ENCODE results near the gene NUDT2.
"Not testable (repeated sequence)": the region's sequence is repeated elsewhere in the genome, so short reads cannot be mapped to it uniquely, and the experiment has no call there.

The NUDT2 gene

DNA sequence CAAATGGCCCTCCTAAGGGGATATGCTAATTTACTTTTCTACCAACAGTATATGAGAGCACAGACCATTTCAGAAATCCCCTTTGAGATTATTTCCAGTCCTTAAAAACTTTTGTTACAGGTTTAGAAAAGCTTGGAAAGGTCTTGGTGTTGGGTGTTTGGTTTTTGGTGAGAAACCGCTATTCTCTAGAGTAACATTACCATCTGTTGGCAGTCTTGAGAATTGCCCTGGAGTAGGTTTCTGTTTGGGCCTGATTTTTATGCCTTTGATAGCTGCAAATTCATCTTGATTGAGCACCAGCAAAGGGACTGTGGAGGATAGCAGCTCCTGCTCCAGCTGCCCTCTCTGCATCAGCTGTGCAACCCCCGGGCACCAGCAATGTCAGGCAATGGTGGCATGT, 8.0 kb downstream of the NUDT2 start:
- no peak for DNase-seq

DNA sequence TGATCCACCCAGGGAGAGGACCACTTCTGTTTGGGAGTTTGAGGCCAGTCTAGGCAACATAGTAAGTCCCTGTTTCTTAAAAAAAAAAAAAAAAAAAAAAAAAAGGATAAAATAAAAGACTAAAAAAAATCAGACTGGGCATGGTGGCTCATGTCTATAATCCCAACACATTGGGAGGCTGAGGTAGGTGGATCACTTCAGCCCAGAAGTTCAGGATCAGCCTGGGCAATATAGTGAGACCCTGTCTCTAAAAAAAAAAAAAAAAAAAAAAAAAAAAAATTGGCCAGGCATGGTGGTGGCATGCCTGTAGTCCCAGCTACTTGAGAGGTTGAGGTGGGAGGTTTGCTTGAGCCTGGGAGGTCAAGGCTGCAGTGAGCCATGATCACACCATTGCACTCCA, 8.7 kb downstream of the NUDT2 start:
- not testable (repeated sequence) for DNase-seq

DNA sequence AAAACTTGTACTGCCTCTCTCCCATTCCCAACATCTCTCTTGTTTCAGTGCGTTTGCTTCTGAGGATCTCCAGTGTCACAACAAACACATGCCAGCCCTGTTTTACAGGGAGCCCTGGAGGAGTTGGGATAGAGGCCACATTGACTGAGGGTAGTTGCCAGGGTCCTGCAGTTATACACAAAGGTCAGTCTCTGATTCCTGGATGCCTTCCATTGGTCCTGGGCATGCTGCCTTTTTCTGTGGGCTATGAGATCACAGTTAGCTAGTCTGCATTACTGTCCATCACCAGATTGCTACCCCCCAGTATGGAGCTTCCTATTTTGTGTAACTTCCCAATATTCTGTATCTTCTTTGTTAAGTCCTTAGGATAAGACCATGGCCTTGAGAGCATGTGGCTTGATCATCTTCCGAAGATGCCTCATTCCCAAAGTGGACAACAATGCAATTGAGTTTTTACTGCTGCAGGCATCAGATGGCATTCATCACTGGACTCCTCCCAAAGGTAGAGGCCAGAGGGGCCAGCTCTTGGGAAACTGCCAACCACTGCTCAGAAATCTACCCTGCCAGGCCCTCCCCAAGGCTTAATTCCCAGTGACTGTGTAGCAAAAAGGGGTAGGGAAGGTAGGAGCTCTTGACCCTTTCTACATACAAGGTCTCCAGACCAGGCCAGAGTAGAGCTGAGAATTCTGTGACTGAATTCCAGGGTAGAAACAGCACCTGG, 9.5 kb downstream of the NUDT2 start:
- DNase-seq = no peak

DNA sequence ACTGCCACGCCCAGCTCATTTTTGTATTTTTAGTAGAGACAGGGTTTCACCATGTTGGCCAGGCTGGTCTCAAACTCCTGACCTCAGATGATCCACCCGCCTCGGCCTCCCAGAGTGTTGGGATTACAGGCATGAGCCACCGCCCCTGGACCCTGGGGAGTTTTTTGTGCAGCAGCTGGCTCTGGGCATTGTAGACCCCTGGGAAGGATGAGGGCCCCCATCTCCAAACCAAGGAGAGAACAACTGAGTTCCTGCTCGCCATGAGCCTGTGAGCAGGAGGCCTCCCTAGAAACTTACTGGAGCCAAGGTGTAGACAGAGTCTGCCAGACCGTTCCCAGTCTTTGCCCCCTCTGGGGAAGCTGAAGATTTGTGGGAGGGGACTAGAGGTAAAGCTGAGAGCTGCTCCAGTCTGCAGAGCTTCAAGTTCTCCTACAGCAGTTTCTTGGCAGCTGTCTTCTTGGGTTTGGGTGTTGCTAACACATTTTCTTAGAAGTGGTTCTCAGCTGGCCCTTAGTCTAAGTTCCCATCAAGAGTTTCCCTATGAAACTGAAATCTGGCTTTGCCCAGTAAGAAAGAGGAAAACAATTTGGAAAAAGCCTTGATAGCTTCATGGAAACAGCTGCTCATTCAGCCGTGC, 12.4 kb downstream of the NUDT2 start:
- DNase-seq = no peak

DNA sequence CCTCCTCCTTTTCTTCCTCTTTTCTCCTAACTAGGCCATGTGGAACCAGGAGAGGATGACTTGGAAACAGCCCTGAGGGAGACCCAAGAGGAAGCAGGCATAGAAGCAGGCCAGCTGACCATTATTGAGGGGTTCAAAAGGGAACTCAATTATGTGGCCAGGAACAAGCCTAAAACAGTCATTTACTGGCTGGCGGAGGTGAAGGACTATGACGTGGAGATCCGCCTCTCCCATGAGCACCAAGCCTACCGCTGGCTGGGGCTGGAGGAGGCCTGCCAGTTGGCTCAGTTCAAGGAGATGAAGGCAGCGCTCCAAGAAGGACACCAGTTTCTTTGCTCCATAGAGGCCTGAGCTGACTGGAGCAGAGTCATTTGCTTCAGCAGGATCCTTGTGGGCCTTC, 13.7 kb downstream of the NUDT2 start:
- no peak for DNase-seq

DNA sequence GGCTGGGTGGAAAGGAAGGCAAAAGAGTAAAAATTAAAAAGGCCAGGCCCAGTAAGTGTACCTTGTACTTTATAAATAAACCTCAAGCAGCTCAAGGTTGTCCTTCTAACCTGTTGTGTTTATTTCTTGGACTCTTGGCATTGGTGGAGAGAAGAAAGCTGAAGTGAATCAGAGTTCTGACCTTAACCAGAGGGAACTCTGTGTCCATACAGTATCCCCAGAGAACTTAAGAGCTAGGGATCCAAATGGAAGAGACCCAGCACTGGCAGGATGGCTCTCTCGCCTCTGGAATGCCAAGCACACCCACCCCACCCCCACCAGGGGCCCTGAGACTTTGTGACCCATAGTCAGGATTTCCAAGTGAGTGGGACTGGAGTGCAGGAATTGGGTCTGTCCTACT, 14.2 kb downstream of the NUDT2 start:
- DNase-seq = no peak

DNA sequence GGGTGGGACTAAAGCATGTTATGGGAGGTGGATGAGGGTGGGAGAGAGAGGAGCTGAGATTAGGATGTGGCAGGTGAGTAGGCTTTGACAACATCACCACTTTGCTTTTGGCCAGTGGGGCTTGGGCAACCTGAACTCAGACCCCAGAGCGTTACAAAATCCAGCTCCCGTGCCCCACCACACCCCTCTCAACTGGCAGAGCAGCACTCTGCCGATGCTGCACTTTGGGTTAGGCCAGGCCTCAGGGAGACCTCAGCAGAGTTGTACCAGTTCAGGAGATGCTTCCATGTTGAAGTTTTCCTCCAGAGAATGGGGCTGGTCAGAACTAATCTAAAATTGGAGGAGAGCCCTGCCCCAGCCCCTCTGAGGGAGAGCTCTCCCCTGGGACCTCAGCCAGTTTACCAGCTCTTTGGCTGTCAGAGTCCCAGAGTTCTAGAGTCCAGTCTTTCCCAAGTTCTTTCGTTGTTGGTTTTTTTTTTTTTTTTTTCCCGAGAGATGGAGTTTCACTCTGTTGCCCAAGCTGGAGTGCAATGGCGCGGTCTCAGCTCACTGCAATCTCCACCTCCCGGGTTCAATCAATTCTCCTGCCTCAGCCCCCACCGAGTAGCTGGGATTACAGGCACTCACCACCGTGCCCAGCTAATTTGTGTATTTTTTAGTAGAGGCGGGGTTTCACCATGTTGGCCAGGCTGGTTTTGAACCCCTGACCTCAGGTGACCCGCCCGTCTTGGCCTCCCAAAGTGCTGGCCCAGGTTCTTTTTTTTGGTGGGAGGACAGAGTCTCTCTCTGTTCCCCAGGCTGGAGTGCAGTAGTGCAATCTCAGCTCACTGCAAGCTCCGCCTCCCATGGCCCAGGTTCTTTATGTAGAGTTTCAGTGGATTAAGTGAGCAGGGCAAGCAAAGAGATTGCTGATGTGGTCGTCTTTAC, 17.8 kb downstream of the NUDT2 start:
- DNase-seq = no peak

DNA sequence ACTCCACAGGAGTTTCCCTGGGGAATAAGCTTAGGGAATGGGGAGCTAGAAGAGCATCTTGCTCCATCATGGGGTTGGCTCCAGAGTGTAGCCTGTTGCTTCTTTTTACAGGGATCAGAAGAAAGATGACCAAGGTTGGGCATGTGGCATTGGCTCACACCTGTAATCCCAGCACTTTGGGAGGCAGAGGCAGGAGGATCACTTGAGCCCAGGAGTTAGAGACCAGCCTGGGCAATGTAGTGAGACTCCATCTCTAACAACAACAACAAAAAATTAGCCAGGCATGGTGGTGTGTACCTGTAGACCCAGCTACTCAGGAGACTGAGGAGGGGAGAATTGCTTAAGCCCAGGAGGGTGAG, 18.4 kb downstream of the NUDT2 start:
- no peak for DNase-seq

DNA sequence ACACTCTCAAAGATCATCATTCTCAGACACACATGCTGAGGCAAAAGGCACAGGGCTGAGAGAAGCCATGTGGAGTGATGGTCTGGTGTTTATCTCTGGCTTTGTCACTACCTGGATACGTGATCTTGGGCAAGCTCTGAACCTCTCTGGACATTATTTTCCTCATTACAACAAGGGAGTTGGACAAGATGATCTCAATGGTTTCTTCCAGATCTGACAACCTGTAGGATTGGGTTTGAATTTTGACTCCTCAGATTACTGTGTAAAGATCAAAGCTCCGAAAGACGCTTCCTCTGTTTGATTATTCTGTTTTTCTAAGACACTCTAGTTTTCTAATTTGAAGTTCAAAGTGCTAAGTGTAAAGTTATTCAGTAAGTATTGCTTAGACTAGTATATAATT, 20.0 kb downstream of the NUDT2 start:
- DNase-seq = no peak

DNA sequence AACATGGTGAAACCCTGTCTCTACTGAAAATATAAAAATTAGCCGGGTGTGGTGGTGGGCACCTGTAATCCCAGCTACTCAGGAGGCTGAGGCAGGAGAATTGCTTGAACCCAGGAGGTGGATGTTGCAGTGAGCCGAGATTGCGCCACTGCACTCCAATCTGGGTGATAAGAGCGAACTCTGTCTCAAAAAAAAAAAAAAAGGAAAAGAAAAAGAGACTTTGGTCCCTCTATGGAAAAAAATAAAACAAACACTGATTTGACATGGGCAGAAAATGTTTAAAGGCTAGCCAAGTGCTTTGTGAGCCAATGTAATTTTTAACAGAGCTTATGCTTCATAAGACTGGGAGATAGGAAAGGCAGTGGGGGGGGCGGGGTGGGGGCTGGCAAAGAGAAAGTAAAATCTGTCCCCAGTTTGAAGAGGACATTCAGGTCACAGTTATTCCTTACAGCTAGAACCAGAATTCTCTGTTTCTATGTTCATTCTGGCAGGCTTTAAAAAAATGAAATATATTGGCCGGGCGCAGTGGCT, 22.8 kb downstream of the NUDT2 start:
- DNase-seq = not testable (repeated sequence)

DNA sequence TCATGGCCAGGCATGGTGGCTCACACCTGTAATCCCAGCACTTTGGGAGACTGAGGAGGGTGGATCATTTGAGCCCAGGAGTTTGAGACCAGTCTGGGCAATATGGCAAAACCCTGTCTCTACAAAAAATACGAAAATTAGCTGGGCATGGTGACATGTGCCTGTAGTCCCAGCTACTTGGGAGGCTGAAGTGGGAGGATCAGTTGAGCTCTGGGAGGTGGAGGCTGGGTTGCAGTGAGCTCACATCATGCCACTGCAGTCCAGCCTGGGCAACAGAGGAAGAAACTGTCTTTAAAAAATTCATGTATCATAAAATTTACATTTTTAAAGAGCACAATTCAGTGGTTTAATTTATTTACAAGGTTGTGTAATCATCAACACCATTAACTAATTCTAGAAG, 23.6 kb downstream of the NUDT2 start:
- not testable (repeated sequence) for DNase-seq

DNA sequence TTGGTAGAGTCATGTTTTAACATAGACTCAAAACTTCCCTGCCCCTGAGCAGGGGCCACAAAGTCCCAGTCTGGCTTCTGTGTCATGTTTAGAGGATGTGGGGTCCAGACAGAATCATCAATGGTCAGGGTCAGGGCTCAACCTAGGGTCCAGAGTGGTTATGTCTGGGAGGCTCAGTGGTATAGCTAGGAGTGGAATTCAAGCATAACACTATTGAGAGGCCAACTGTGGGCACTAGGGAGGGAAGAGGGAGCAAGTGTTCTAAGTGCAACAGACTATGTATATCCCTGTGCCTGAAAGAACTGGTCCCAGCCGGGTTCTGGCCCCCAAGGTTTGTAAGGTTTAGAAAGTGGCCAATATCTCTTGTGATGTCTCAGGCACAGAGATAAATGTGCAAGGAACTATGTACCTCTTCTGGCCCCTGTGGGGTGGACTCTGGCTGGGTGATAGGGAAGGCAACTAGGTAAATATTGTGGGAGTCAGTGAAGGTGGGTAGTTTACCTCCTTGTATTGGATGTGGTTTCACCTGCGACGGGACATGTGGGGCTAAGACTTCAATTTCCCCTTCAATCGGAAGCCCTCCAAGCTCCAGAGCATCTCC, 33.3 kb downstream of the NUDT2 start:
- DNase-seq = no peak

DNA sequence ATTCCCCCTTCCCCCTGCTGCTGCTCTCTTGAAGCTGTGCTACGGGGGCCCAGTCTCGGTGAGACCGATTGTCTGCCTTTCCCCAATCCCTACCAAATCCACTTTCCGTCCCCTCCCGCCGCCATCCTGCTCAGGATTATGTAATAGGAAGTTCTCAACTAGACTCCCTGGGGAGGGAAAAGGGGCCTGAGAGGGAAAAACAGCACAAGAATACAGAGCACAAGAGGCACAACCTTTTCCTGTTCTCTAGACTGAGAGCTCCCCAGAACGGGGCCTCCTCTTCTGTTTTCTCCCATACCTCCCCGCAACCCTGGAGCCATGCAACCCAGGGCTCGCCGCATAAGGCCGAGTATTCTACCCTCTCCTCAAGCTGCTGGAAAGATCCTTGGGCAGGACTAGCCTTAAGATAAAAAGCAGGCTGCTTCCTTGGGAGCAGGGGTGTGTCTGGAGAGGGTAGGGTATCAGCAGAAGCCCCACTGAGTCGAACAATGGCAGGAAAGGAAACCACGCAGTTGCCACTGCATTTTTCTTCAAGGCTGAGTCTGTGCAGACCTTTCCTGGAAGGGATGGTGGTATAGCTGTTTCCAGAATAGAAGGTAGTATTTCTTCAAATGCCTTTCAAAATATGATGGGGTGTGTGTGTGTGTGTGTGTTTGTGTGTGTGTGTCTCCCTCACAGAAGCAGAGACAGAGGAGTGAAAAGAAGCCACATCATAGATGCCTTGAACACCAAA, 34.4 kb downstream of the NUDT2 start:
- no peak for DNase-seq

DNA sequence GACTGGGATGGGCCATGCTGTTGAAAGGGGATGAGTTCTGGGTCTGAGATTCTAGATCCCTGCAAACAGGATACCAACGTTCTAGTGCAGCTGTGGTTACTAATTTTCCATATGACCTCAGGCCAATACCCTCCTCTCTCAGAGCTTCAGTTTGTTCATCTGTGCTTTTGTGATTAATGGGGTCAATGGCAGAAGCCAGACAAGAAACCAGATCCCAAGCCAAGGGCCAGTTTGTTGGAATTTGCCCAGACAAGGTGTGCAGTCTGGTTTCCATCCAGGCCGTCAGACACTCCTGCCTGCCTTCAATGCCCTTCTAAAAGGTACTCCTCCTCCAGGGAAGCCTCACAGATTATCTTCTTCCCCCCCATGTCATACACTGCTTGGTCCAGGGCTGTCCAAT, 35.9 kb downstream of the NUDT2 start:
- no peak for DNase-seq

DNA sequence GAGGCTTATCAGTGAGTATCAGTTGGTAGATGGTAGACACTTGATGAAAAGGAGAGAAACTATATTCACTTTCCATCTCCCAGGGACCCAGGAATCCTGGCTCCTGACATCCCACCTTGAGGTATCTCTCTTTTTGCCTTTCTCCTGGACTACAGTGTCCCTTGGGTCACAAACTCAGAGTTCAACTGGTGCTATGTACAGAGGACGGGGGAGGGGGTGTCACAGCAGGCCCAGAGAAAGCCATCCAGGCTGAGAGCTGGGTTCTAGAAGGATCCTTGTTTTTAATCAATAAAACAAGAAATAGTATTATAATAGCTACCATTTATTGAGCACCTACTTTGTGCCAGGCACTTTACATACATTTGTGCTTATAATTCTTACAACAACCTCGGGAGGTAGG, 37.0 kb downstream of the NUDT2 start:
- DNase-seq = no peak

DNA sequence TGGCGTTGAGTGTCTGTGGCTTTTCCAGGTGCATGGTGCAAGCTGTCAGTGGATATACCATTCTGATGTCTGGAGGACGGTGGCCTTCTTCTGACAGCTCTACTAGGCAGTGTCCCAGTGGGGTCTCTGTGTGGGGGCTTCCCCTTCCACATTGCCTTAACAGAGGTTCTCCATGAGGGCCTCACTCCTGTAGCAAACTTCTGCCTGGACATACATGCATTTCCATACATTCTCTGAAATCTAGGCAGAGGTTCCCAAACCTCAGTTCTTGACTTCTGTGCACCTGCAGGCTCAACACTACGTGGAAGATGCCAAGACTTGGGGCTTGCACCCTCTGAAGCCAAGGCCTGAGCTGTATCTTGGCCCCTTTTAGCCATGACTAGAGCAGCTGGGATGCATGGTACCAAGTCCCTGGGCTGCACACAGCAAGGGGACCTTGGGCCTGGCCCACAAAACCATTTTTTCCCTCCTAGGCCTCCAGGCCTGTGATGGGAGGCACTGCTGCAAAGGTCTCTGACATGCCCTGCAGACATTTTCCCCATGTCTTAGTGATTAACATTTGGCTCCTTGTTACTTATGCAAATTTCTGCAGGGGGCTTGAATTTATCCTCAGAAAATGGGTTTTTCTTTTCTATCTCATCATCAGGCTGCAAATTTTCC, 38.5 kb downstream of the NUDT2 start:
- DNase-seq = not testable (repeated sequence)

DNA sequence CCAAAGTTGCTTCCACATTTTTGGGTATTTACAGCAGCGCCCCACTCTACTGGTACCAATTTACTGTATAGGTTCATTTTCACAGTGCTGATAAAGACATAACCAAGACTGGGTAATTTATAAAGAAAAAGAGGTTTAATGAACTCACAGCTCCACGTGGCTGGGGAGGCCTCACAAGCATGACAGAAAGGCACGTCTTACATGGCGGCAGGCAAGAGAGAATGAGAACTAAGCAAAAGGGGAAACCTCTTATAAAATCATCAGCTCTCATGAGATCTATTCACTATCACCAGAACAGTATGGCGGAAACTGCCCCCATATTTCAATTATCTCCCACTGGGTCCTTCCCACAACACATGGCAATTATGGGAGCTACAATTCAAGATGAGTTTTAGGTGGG, 39.4 kb downstream of the NUDT2 start:
- not testable (repeated sequence) for DNase-seq

DNA sequence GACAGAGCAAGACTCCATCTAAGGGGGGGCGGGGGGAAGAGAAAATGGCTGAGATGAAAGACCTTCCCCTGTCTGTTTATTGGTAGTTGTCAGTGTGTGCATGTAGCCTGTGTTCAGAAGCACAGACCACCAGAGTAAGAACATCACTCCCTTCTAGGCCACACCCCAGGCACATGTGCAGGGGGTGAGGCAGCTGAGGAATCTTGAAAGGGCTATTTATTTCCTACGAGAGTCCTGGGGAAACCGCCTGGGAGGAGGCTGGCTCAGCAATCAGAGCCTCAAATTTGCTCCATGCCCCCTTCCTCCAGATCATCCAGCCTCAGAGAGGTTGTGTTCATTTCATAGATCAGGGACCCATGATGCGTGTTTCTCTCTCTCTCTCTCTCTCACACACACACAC, 40.3 kb downstream of the NUDT2 start:
- DNase-seq = no peak

DNA sequence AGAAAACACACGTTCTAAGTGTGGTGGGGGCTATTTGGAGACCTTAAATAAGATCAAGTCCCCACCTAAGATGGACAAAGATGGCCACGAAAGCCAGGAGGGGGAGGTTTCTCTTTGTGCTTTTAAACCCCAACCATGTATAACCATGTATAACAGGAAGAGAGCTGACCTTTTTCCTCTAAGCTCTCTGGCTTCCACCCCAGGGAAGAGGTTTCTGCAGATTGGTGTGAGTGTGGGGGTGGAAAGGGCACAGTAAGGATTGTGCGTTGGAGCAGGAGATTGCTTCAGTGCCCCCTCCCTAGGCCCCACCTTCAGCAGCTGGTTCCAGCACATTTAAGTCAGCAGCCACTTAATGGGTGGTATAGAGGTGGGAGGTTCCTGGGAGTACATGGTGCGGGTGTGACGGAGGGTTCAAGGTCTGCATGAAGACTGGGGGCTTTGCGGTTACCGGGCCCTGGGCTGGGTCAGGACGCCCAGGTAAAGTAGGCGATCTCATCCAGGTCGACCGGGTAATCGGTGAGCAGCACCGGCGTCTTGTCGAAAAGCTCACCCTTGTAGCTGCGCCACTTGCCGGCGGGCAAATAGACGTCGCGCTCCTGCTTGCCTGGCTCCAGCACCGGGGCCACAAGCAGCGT, 41.1 kb downstream of the NUDT2 start:
- no peak for DNase-seq

DNA sequence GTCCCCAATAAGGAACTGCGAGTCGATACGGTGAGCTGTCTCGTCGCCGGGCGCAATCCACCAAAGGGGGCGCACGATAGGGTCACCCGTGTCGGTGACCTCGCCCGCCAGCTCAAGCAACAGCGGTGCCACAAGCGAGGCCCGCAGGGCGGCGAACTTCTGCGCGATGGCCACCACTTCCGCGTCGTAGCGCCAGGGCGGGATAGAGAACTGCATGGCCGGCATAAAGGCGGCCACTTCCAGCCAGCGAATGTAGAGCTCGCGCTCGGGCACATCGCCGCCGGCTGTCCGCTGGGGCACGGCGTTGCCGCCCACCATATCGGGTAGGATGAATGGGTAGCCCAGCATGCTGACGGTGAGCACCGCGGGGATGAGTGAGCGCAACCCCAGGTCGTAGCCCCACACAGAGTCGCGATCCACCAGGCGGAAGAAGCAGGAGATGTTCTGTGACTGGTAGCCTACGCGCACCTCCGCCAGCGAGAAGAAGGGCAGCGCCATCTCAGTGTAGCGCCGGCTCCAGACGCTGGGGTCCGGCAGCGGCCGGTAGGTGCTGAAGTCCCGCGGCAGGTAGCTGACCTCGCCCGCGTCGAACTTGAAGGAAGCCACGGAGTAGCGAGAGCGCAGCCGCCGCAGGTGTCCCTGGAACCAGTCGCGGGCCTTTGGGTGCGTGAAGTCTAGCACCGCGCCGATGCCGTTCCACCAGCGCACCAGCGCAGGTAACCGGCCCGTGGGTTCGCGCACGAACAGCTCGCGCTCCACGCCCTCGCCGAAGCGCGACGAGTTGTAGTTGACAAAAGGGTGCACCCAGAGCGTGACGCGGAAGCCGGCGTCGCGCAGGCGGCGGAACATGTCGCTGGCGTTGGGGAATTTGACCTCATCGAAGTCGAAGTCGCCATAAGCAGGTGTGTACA, 41.9 kb downstream of the NUDT2 start:
- DNase-seq = peak; percentile 8

Measured in CD4-positive, alpha-beta T cell treated with Interleukin-4 for 4 hours (primary cell).